Upper lobe of left lung (tissue), 6 donors: ENCODE measurements around the gene SORL1. TPM values are rescaled to one million over a fixed set of nuclear protein-coding genes. Genes with fewer than 3 reads are reported as not detected.

Experiments
- ATAC-seq, 2 donors: fragments of 200-7000 bp; cut with Tn5 transposase; one replicate each; pipeline ENCODE4 v1.9.1; 2022; ENCODE audit warnings: mild to moderate bottlenecking in 2 of 2, moderate library complexity in 2 of 2; ENCODE audit not compliant: low FRiP score in 2 of 2
- DNase-seq, 2 donors: peaks; one replicate each; pipeline ENCODE4 v3.0.0-alpha.2; 2019 to 2020
- H3K27ac ChIP-seq, 4 donors: fragments of 200-600 bp; sonication (generic); one replicate each; pipeline ENCODE4 v1.5.1; 2016 to 2019
- H3K27me3 ChIP-seq, 4 donors: fragments of 200-600 bp; sonication (generic); one replicate each; pipeline ENCODE4 v1.5.1; 2017 to 2019
- H3K36me3 ChIP-seq, 4 donors: fragments of 200-600 bp; sonication (generic); one replicate each; pipeline ENCODE4 v1.5.1; 2016 to 2019
- H3K4me1 ChIP-seq, 4 donors: fragments of 200-600 bp; sonication (generic); one replicate each; pipeline ENCODE4 v1.5.1; 2018 to 2019
- H3K4me3 ChIP-seq, 4 donors: fragments of 200-600 bp; sonication (generic); one replicate each; pipeline ENCODE4 v1.5.1; 2017 to 2019; ENCODE audit warnings: mild to moderate bottlenecking in 2 of 4, moderate library complexity in 1 of 4
- H3K9me3 ChIP-seq, 4 donors: fragments of 200-600 bp; sonication (generic); one replicate each; pipeline ENCODE4 v1.5.1; 2018 to 2019
- CTCF ChIP-seq, 6 experiments: fragments of 450-650 bp in 4 of 6; fragments of 200-600 bp in 2 of 6; sonication (generic) in 2 of 6; IDR thresholded peaks; one replicate each; pipeline ENCODE4 v1.5.1; 2016 to 2019; ENCODE audit warnings: antibody characterized with exemption in 6 of 6
- EP300 ChIP-seq, 4 donors: sonication (generic); formaldehyde crosslinking; IDR thresholded peaks; one replicate each; pipeline ENCODE4 v1.5.1; 2017; ENCODE audit warnings: antibody characterized with exemption in 4 of 4, control low read depth in 2 of 4
- POLR2A ChIP-seq, 4 donors: fragments of 450-650 bp; IDR thresholded peaks; one replicate each; pipeline ENCODE4 v1.5.1; 2016 to 2017; ENCODE audit warnings: antibody characterized with exemption in 4 of 4, mild to moderate bottlenecking in 2 of 4
- POLR2AphosphoS5 ChIP-seq, 2 donors: sonication (generic); formaldehyde crosslinking; IDR thresholded peaks; one replicate each; pipeline ENCODE4 v1.5.1; 2017; ENCODE audit warnings: antibody characterized with exemption in 2 of 2
- WGBS, 2 donors: methylation state at CpG; one replicate each; pipeline ENCODE4 v1.1.5; 2017 to 2018; 5-methylcytosine and 5-hydroxymethylcytosine counted together
- total RNA-seq, 6 donors: library from RNA; depleted of rRNA in 4 of 6; stranded (reverse); fragments of >200 nt in 4 of 6; gene quantifications; one replicate each; pipeline versions ENCODE4 v1.1.0 to v1.2.1, GENCODE V29; 2016 to 2021
- donor health status: DM: no; HTN: no; CAD: no; lungs with moderate emphysema.
- donor health status: DM: no; HTN: yes; CAD: no; lungs with severe emphysema.

The SORL1 gene
- total RNA-seq, 6 donors from 2014 or later: 33.3 to 85.9 (median 67.2) TPM

- Histone ChIP-seq H3K9me3 (no peaks in the 10 kb centered on the region), H3K27ac (no peak overlapping the region), H3K4me3 (no peak overlapping the region), H3K27me3 (no peaks in the 10 kb centered on the region), H3K36me3 (no peaks in the 10 kb centered on the region), H3K4me1 (no peaks in the 10 kb centered on the region)
- ATAC-seq: no peak
- WGBS, 2 donors: 81 to 88% methylated on average over 9 of the region's 9 CpGs
- DNase-seq: no peak
- TF ChIP-seq POLR2A (IDR thresholded peaks at IDR 0.05): no peak
- no peak for TF ChIP-seq POLR2AphosphoS5 (IDR thresholded peaks at IDR 0.05)
- TF ChIP-seq EP300 (IDR thresholded peaks at IDR 0.05): no peak
- no peak for TF ChIP-seq CTCF (IDR thresholded peaks at IDR 0.05)
These were observed 191.5 kb downstream of the SORL1 start for GRCh38 chr11:121643479-121644186.

GRCh38 chr11:121644187-121644512 is 192.0 kb downstream of the SORL1 start:
- no peaks in the 10 kb centered on the region for H3K27me3 ChIP-seq
- H3K27ac ChIP-seq: no peak overlapping the region
- DNase-seq (no peak), ATAC-seq (no peak)
- no peak for TF ChIP-seq POLR2A (IDR thresholded peaks at IDR 0.05)
- TF ChIP-seq CTCF (IDR thresholded peaks at IDR 0.05): no peak
- no peak for TF ChIP-seq POLR2AphosphoS5 (IDR thresholded peaks at IDR 0.05)
- no peak for TF ChIP-seq EP300 (IDR thresholded peaks at IDR 0.05)
- H3K9me3 ChIP-seq: no peaks in the 10 kb centered on the region
- H3K4me1 ChIP-seq: no peaks in the 10 kb centered on the region
- no peak overlapping the region for H3K4me3 ChIP-seq
- WGBS, 2 donors: 73 to 76% methylated on average over 4 of the region's 4 CpGs
- H3K36me3 ChIP-seq: no peaks in the 10 kb centered on the region

- WGBS, 2 donors: 85 to 92% methylated on average over 2 of the region's 2 CpGs
- Histone ChIP-seq H3K36me3 (no peaks in the 10 kb centered on the region), H3K27me3 (no peaks in the 10 kb centered on the region), H3K9me3 (no peaks in the 10 kb centered on the region), H3K4me3 (no peak overlapping the region), H3K27ac (no peak overlapping the region), H3K4me1 (no peaks in the 10 kb centered on the region)
- no peak for DNase-seq
- TF ChIP-seq POLR2AphosphoS5 (IDR thresholded peaks at IDR 0.05) (no peak), EP300 (IDR thresholded peaks at IDR 0.05) (no peak), CTCF (IDR thresholded peaks at IDR 0.05) (no peak), POLR2A (IDR thresholded peaks at IDR 0.05) (no peak)
- no peak for ATAC-seq
These were observed 192.9 kb downstream of the SORL1 start for GRCh38 chr11:121645001-121645400.

GRCh38 chr11:121645596-121645995 is 193.5 kb downstream of the SORL1 start:
- Histone ChIP-seq H3K27me3 (no peaks in the 10 kb centered on the region), H3K4me3 (no peak overlapping the region), H3K4me1 (no peaks in the 10 kb centered on the region), H3K36me3 (no peaks in the 10 kb centered on the region), H3K9me3 (no peaks in the 10 kb centered on the region), H3K27ac (no peak overlapping the region)
- DNase-seq: no peak
- no peak for ATAC-seq
- TF ChIP-seq POLR2AphosphoS5 (IDR thresholded peaks at IDR 0.05) (no peak), EP300 (IDR thresholded peaks at IDR 0.05) (no peak), CTCF (IDR thresholded peaks at IDR 0.05) (no peak), POLR2A (IDR thresholded peaks at IDR 0.05) (no peak)
- 93 to 95% methylated on average over 1 of the region's 1 CpG for WGBS, 2 donors

- no peak for ATAC-seq
- no peaks in the 10 kb centered on the region for H3K4me1 ChIP-seq
- no peak overlapping the region for H3K4me3 ChIP-seq
- no peaks in the 10 kb centered on the region for H3K9me3 ChIP-seq
- no peak for DNase-seq
- no peaks in the 10 kb centered on the region for H3K27me3 ChIP-seq
- WGBS, 2 donors: 87 to 94% methylated on average over 4 of the region's 4 CpGs
- TF ChIP-seq POLR2AphosphoS5 (IDR thresholded peaks at IDR 0.05): no peak
- TF ChIP-seq POLR2A (IDR thresholded peaks at IDR 0.05): no peak
- no peak for TF ChIP-seq CTCF (IDR thresholded peaks at IDR 0.05)
- TF ChIP-seq EP300 (IDR thresholded peaks at IDR 0.05): no peak
- H3K36me3 ChIP-seq: no peaks in the 10 kb centered on the region
- H3K27ac ChIP-seq: no peak overlapping the region
These were observed 196.2 kb downstream of the SORL1 start for GRCh38 chr11:121648306-121648705.
